ENCODE data around the gene SLCO1A2.

The SLCO1A2 gene

DNA sequence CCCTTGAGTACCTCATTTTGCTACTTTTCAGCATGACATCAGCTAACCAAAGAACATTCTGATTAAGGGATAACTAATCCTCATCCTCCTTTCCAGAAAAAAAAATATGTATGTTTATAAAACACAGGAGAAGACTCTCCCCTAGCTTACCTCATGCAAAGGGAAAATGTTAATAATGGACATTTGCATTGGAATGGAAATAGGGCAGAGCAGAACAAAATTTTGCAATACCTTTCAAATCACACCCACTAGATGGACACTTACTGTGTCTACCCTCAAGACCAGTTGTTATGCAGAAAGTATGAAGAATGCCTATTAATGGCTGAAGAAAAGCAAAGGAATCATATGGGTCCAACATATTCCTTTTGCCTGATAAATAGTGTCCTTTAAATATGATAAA lies 8.9 kb upstream of the SLCO1A2 start:
- ChIA-PET POLR2A (no interaction called here), CTCF (no interaction called here)
- DNase-seq (ENCODE audit: extremely low spot score) = no peak
- TF ChIP-seq, protein P1, sequence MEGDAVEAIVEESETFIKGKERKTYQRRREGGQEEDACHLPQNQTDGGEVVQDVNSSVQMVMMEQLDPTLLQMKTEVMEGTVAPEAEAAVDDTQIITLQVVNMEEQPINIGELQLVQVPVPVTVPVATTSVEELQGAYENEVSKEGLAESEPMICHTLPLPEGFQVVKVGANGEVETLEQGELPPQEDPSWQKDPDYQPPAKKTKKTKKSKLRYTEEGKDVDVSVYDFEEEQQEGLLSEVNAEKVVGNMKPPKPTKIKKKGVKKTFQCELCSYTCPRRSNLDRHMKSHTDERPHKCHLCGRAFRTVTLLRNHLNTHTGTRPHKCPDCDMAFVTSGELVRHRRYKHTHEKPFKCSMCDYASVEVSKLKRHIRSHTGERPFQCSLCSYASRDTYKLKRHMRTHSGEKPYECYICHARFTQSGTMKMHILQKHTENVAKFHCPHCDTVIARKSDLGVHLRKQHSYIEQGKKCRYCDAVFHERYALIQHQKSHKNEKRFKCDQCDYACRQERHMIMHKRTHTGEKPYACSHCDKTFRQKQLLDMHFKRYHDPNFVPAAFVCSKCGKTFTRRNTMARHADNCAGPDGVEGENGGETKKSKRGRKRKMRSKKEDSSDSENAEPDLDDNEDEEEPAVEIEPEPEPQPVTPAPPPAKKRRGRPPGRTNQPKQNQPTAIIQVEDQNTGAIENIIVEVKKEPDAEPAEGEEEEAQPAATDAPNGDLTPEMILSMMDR (IDR thresholded peaks at IDR 0.05; ENCODE audit: control extremely low read depth, extremely low read depth, low read depth, missing control alignments) = no peak

DNA sequence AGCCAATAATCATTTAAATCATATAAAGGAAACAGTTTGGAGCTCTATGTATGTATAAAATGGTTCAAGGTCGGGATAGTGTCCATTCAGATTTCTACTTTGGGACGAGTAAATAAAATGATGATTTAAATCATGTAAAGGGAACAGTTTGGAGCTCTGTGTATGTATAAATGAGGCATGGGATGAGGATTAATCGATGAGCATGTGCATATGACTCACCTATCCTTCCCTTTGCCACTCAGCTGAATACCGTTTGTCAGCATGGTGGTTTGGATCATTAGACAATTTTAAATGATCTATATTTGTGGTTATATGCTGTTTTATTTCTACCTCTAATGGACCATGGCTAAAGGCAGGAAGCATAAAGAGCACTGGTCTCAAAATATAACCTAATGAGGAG lies 7.1 kb upstream of the SLCO1A2 start:
- POLR2A ChIA-PET = no interaction called here
- CTCF ChIA-PET = no interaction called here

DNA sequence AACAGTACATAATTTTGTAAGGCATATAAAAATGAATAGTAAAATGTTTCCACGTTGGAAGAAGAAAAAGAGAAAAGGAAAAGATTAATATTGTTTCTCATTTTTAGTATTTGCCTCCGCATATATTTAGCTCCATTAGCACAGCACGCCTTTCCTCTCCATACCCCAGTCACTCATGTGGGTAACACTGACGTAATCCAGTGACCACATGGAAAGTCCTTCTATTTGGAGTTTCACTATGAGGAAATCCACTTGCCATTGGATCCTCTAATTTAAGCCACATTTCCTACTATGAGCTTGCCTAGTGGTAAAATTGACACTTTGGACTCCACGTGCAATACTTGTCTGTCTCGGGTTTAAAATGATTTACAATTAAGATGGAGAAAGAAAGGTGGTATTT lies 5.7 kb upstream of the SLCO1A2 start:
- TF ChIP-seq, protein P1 (IDR thresholded peaks at IDR 0.05; ENCODE audit: control extremely low read depth, extremely low read depth, low read depth, missing control alignments) = no peak
- no peak for DNase-seq (ENCODE audit: extremely low spot score)
- ChIA-PET POLR2A (no interaction called here), CTCF (no interaction called here)

More for the DNA sequence above, 7.1 kb upstream of the SLCO1A2 start:
- TF ChIP-seq, protein P1 (IDR thresholded peaks at IDR 0.05; ENCODE audit: control extremely low read depth, extremely low read depth, low read depth, missing control alignments) = no peak
- DNase-seq (ENCODE audit: extremely low spot score) = no peak

DNA sequence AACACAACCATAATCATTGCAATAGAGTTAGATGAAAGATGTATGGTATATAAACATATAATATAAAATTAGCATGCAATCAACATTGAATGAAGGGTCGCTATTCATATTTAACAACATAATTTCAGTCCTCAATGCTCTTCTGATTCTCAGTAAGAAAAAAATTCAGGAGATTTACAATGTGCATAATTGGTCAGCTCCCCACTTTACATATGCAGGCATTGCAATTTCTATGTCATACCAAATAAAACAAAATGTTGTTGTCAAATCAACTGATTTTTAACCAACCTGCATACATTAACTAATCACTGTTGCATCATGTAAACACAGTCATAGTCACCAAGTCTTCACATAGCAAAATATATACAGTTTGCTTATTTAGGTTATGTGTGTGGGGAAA lies 5.2 kb upstream of the SLCO1A2 start:
- POLR2A ChIA-PET = no interaction called here
- CTCF ChIA-PET = interaction anchor here (0.7 kb wide), 1 partner anchor 12 kb away, joined by 3 read pairs; no protein-coding TSS in a partner anchor
- TF ChIP-seq, protein P1 (IDR thresholded peaks at IDR 0.05; ENCODE audit: control extremely low read depth, extremely low read depth, low read depth, missing control alignments) = no peak
- DNase-seq (ENCODE audit: extremely low spot score) = no peak

DNA sequence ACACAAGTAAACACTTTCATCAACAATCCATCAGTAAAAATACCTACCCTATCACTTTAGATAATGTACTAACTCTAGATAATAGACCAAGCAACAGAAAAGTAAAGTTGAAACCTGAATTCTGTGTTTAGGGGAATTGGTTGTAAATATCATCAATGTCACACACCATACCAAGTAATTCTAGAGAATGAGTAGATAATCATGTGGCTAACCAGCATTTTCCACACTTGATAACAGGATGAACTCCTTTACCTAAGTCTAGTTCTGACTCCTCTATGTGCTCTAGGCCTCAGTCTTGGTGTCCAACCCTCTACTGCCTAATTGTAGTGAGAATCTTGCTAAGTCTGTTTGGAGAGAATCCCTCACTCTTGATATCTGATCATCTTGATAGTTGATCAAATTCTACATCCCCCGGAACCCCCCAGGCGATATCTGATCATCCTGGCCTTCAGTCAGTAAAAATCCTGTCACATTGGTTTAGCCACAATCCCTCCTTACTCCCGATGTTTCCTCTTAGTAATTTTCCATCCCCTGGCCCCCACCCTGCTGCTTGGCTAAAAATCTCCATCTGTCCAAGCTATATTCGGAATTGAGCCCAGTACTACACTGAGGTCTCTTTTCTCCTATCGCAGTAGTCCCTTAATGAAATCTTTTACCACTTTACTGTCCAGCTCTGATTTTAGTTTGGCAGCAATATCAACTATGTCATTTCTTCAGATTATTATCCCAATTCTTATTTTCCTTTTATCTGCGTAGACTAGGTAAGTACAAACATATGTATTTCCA lies 3.4 kb upstream of the SLCO1A2 start:
- POLR2A ChIA-PET = no interaction called here
- no peak for DNase-seq (ENCODE audit: extremely low spot score)
- TF ChIP-seq, protein P1 (IDR thresholded peaks at IDR 0.05; ENCODE audit: control extremely low read depth, extremely low read depth, low read depth, missing control alignments) = no peak
- CTCF ChIA-PET = no interaction called here

DNA sequence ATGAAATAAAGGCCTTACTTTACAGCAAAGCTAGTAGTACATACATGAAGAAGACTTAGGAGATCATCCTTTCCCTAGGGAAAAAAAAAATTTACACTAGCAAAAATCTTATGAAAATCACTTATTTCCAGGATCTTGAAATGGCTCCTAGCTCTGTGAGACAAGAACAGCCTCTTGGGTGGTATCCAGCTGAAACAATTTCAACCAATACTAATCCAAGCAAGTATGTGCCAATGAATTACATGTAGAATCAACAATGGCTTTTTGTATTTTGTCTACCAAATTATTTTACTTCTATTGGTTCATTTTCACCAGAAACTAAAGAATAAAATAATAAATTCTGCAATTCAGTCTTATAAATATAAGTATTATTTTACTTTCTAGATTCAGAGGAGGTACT lies 2.7 kb upstream of the SLCO1A2 start:
- ChIA-PET POLR2A (no interaction called here), CTCF (no interaction called here)
- TF ChIP-seq, protein P1 (IDR thresholded peaks at IDR 0.05; ENCODE audit: control extremely low read depth, extremely low read depth, low read depth, missing control alignments) = no peak
- no peak for DNase-seq (ENCODE audit: extremely low spot score)

All from GM10248 (cell line).